HPDE6-E6E7 (cell line): ENCODE measurements around the gene KIF13A.
"Not testable (repeated sequence)": the region's sequence is repeated elsewhere in the genome, so short reads cannot be mapped to it uniquely, and the experiment has no call there.

Source experiments
- DNase-seq: peaks from one replicate; pipeline ENCODE4 v3.0.0; 2011; ENCODE audit warnings: missing footprints; ENCODE audit errors: extremely low spot score

KIF13A gene

GRCh38 chr6:17998442-17998841 lies 11.0 kb upstream of the KIF13A start:
- no peak for DNase-seq

DNA sequence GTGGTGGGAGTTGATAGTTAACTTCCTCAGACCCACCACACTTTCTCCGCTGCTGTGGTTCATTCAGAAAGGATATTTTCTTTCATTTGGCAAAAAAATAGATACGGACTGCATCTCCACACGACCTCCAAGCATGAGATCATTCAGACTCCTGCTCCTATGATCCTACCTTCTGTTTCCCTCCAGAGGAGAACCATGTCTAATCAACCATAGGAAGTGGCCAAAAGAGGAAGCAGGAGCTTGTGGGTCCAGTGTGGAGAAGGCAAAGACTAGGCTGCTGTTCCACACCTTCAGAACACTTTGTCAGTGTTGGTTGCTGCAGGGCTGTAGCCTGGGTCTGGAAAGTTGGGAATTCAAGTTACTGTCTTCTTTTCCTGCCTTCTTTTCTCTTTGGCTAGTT lies 10.6 kb upstream of the KIF13A start:
- no peak for DNase-seq

DNA sequence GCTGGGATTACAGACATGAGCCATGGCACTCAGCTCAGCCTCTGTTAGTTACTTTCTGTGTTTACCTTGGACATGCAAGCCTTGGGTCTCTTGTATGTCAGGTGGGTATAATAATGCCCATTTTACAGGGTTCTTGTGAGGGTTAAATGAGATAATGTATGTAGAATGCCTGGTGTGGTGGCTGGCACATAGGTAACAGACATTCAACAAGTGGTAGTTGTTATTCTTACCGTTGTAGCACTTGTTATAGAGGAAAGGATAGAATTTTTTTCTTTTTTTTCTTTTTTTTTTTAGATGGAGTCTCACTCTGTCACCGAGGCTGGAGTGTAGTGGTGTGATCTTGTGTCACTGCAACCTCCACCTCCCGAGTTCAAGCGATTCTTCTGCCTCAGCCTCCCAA lies 8.0 kb upstream of the KIF13A start:
- no peak for DNase-seq

- no peak for DNase-seq
Observed at GRCh38 chr6:17994019-17994418, 6.6 kb upstream of the KIF13A start.

GRCh38 chr6:17988422-17988944 lies 1.0 kb upstream of the KIF13A start:
- no peak for DNase-seq

DNA sequence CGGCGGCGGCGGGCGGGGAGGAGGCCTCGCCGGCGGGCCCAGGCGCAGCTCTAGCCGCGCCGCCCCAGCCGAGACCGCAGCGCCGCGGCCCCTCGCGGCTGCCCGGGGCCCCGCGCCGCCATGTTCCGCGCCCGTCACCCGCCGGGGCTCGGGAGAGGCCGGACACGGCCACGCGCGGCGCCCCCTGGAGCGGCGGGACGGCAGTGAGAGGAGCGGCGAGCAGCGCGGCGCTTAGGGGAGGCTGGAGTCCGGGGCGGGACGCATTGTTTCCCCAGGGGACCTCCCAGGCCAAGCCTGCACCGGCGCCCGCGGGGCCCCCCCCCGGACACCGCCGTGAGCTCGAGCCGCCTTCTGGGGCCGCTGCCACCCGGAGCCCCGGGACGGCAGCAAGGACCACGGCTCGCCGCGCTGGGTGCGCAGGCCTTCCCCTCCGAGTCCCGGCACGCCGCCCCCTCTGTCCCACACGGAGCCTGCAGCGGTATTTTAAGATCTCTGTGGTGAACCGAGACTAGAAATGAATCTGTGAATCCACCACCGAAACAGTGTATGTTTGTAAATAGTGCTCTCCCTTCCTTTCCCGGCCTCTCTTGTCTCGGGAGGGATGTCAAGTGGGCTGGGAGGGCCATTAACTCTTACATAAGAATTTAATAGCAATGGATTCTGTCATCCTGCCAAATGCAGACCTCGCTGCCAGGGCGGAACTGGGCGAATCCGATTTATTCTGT lies 424 bp upstream of the KIF13A start:
- peak; percentile 49 for DNase-seq

GRCh38 chr6:17986656-17987446 lies 584 bp downstream of the KIF13A start:
- no peak for DNase-seq

DNA sequence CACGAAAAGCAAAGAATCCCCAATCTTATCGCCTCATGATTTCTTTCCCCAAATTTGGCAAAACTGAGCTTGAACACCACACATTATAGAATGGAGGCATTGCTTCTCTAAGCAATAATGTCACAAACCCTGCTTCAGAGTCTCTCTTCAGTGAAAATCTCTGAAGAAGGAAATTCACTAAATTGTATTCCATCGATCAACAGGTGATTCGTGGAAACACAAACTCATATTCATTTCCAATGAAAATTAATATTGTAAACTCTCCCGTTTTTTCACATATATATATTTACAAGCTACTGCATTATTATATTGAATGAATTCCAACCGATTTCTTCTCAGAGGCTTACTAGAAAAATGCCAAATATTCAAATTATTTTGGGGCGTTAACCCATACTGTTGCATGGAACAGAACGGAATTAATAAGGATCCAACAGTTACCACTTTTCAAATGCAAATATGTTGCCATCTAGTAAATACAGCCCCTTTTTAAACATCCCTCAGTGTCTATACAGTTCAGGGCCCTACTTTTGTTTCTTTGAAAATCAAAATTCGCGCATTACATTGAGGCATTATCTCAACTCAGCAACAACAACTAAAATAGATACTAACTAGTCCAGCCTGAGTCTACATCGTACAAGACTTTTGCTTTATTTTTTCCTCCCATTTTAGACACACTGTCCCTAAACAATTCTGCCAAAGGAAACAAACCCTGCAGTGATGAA lies 1.3 kb downstream of the KIF13A start:
- no peak for DNase-seq

DNA sequence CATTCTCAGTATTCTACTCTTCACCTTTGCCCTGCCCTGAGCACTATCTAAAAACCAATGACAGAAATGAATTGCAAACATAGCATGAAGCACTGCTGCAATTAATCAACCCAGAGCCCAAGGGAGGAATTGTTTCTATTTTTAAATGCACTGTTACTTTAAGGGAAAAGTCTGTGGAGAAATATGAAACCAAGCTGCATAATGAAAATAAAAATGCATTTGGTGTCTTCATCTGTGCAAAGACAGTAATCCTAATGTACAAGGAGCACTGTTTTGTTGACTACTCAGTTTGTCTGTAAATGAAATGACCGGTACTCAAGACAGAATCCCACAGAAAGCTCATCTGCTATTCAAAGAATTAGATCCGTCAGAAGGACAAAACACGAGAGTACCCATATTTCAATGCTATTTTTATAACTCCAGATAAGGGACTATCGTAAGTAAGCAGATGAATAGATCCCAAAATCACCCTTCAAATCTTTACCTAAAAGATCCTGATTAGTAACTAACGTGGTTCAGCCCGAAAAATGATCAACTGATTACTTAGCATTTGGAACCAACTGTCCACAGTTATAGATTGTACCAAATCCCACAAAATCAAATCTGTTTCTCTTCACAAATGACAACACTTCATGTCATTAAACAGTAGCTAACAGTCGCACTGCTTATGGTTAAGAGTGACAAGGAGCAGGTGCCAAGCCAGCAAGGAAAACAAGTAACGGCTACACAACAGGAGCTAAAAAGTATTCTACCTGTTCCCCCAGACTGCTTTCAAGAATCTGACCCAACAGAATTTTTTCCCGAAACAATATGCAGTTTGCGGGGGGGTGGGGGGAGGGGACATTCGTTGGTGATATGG lies 2.4 kb downstream of the KIF13A start:
- DNase-seq: no peak

DNA sequence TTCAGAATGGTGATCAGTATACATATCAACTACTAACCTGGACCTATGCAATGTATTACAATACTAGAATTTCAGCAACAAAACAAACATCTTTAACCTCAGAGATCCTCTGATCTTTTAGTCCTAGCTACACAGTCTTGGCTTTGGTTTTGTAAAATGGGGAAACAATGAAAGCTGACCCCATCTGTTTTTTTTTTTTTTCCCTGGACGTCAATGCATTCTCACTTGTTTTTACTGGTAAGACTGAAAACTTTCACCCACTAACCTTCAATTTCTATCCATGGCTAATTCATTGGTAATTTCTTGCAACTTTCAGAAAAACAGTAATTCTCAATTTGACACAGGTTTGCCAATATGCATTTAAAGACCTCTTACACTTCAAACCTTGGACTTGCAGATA lies 3.0 kb downstream of the KIF13A start:
- DNase-seq: no peak

GRCh38 chr6:17983730-17984129 lies 3.7 kb downstream of the KIF13A start:
- no peak for DNase-seq

DNA sequence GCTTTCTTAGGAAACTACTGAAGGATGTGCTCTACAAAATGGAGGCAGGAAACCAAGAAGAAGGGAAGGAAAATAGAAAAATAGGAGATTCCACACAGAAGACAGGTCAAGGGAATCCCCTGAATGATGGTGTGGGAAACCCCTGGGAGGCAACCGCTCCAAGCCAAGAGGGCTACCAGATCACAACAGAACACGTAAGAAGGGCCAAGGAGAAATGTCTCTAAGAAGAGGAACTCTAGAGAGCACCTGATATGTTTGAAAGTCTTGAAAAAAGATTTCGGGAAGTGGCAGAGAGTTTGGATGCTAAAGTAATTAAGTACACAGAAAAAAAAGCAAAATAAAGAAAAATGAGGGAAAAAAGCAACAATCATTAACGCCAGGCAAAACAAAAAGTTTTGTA lies 7.1 kb downstream of the KIF13A start:
- DNase-seq: no peak

DNA sequence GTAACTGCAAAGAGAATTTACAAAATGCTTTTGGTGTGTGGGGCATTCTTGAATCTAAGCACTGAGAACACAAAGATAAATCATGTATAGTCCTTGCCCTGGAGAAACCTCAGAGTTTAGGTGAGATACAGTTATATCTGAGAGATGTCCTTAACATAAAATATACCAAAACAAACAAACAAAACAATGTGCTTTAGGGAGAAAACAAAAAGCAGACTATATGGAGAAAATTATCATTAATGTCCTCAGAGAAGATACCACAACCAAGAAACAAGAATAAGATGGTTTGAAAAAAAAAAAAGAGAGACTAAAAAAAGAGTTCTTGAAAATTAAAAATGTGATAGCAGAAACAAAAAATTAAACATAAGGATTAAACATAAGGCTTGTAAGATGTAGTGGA lies 8.0 kb downstream of the KIF13A start:
- DNase-seq: no peak

DNA sequence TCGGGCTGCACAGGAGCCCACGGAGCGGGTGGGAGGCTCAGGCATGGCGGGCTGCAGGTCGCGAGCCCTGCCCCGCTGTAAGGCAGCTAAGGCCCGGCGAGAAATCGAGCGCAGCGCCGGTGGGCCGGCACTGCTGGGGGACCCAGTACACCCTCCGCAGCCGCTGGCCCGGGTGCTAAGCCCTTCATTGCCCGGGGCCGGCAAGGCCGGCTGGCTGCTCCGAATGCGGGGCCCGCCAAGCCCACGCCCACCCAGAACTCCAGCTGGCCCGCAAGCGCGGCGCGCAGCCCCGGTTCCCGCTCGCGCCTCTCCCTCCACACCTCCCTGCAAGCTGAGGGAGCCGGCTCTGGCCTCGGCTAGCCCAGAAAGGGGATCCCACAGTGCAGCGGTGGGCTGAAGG lies 11.2 kb downstream of the KIF13A start:
- DNase-seq: not testable (repeated sequence)

GRCh38 chr6:17974570-17975368 lies 12.7 kb downstream of the KIF13A start:
- no peak for DNase-seq

- no peak for DNase-seq
Observed at GRCh38 chr6:17972978-17973622, 14.3 kb downstream of the KIF13A start.

DNA sequence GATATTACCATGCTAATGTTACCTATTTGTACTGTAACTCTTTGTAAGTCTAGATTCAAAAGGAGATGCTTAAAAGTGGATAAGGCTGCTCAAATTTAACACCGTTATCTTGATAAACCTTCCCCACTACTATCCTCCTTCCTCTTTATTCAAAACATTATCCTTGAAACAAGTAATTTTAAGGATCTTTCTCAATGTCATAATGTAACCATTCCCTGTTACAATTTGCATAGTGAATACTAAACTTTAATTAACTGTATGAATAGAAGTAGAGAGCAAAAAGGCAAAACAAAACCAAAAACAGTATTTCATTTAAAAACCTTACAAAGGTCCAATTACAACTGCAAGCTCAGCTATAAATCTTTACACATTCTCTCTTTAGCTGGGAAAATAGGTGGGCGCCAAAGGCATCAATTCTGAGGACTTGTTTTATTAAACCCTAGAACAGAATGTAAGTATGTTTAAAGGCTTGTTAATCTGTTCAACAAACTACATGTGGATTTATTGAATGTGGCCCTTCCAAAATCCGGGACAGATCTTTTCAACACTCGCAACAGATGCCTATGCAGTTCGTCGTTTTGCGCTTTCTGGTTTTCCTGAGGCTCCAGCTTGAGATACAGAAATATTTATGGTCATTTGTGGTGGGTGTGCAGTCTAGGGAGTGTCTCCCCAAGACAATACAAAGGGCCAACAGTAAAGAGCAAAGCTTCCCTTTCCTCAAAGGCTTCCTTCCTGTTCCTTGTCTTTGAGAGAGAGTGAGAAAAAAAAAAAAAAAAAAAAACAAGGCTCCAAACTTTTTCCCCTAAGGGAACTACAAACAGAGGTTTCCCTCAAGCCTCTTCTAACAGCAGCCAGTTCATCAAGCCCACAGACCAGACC lies 15.1 kb downstream of the KIF13A start:
- DNase-seq: no peak

DNA sequence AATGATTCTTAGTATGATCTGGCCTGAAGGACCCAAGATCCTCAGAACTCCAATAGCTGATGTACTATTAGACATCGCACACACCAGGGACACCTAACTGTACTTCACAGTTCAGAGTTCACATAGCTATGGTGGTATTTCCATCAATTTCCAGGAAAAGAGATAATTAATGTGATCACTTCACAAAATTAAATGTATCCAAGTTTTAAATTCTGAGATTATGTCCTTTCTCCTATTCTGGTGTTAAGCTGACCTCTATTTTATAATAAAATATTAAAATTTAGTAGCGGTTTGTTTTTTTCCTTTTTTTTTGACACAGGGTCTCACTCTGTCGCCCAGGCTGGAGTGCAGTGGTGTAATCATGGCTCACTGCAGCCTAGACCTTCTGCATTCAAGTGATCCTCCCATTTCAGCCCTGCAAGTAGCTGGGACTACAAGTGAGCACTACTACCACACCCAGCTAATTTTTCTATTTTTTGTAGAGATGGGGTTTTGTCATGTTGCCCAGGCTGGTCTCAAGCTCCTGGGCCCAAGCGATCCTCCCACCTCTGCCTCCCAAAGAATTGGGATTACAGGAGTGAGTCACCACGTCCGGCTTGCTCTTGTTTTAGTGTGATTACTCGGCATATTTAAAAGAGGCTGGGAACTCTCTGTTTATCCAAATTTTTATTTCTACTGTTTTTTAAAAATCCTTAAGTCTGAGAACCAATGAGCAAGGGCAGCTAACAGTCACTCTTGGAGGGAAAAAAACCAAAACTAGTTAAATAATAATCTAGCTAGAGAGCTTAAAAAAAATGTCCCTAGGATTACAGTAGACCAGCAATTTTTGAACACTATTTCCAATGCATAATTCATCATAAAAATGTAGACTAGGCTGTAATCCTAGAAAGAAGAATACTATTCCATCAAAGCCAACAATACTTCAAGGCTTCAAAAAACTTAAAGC lies 16.0 kb downstream of the KIF13A start:
- DNase-seq: no peak
